ENCODE data around the gene TXN. TPM values are rescaled to one million over a fixed set of nuclear protein-coding genes. Genes with fewer than 3 reads are reported as not detected.
A peak's percentile ranks its signal among the peaks of the same experiment; 100 is the strongest.

Gene TXN
- total RNA-seq, 4 donors from 2014 or later, result 472 to 921 (median 819) TPM

- peak overlapping the region in 3 of 4 donors; percentile 96 to 99 (median 98) for H3K4me3 ChIP-seq
- 85 to 100% methylated on average over 1 of the region's 1 CpG for WGBS, 2 donors
- H3K4me1 ChIP-seq, result peaks cover 15 to 48% (median 28%) of the 10 kb centered on the region in 3 donors
- peak overlapping the region; percentile 96 to 99 (median 98) for H3K27ac ChIP-seq
- H3K27me3 ChIP-seq, result no peaks in the 10 kb centered on the region
- intact Hi-C loops (cut with DNase I), result no loop called here
- no peaks in the 10 kb centered on the region for H3K9me3 ChIP-seq
- TF ChIP-seq POLR2A (IDR thresholded peaks at IDR 0.05), result no peak
- TF ChIP-seq CTCF (IDR thresholded peaks at IDR 0.05), result no peak
- DNase-seq, result no peak
- H3K36me3 ChIP-seq, result no peaks in the 10 kb centered on the region
Observed at GRCh38 chr9:110257956-110258355, 1.6 kb upstream of the TXN start.

GRCh38 chr9:110257097-110257841 is 962 bp upstream of the TXN start:
- no peaks in the 10 kb centered on the region for H3K27me3 ChIP-seq
- H3K4me1 ChIP-seq, result peaks cover 15 to 55% (median 28%) of the 10 kb centered on the region in 3 donors
- H3K27ac ChIP-seq, result peak overlapping the region; percentile 96 to 99 (median 98)
- no peaks in the 10 kb centered on the region for H3K36me3 ChIP-seq
- no peak for TF ChIP-seq POLR2A (IDR thresholded peaks at IDR 0.05)
- no peak for TF ChIP-seq CTCF (IDR thresholded peaks at IDR 0.05)
- H3K4me3 ChIP-seq, result peak overlapping the region; percentile 76 to 99 (median 97)
- no peak for DNase-seq
- intact Hi-C loops (cut with DNase I), result no loop called here
- H3K9me3 ChIP-seq, result no peaks in the 10 kb centered on the region
- WGBS, 2 donors, result 6 to 9% methylated on average over 11 to 14 of the region's 14 CpGs

GRCh38 chr9:110255463-110256379 is 586 bp downstream of the TXN start:
- H3K27ac ChIP-seq, result peak overlapping the region; percentile 96 to 99 (median 98)
- H3K4me1 ChIP-seq, result peaks cover 15 to 70% (median 28%) of the 10 kb centered on the region in 3 donors
- H3K36me3 ChIP-seq, result peaks cover 0 to 8% (median 0%) of the 10 kb centered on the region in 3 donors
- H3K9me3 ChIP-seq, result no peaks in the 10 kb centered on the region
- TF ChIP-seq CTCF (IDR thresholded peaks at IDR 0.05) (no peak), POLR2A (IDR thresholded peaks at IDR 0.05) (peak in 2 of 4 donors; percentile 27 to 49)
- no peaks in the 10 kb centered on the region for H3K27me3 ChIP-seq
- DNase-seq, result peak; percentile 6
- peak overlapping the region; percentile 76 to 99 (median 97) for H3K4me3 ChIP-seq
- WGBS, 2 donors, result 0% methylated on average over 1 to 3 of the region's 81 CpGs
- intact Hi-C loops (cut with DNase I), result no loop called here

- TF ChIP-seq CTCF (IDR thresholded peaks at IDR 0.05), result no peak
- TF ChIP-seq POLR2A (IDR thresholded peaks at IDR 0.05), result no peak
- intact Hi-C loops (cut with DNase I), result no loop called here
- DNase-seq, result no peak
Observed at GRCh38 chr9:110255034-110255462, 1.3 kb downstream of the TXN start.

More at GRCh38 chr9:110255034-110255462, 1.3 kb downstream of the TXN start:
- 2% methylated on average over 13 to 17 of the region's 17 CpGs for WGBS, 2 donors
- H3K36me3 ChIP-seq, result peaks cover 0 to 15% (median 0%) of the 10 kb centered on the region in 3 donors
- H3K4me3 ChIP-seq, result peak overlapping the region; percentile 76 to 99 (median 97)
- H3K9me3 ChIP-seq, result no peaks in the 10 kb centered on the region
- H3K4me1 ChIP-seq, result peaks cover 15 to 76% (median 28%) of the 10 kb centered on the region in 3 donors
- no peaks in the 10 kb centered on the region for H3K27me3 ChIP-seq
- H3K27ac ChIP-seq, result peak overlapping the region; percentile 96 to 99 (median 98)

Data from esophagus squamous epithelium (tissue), 5 donors.